ENCODE results near the gene TDRD7.

Gene TDRD7

DNA sequence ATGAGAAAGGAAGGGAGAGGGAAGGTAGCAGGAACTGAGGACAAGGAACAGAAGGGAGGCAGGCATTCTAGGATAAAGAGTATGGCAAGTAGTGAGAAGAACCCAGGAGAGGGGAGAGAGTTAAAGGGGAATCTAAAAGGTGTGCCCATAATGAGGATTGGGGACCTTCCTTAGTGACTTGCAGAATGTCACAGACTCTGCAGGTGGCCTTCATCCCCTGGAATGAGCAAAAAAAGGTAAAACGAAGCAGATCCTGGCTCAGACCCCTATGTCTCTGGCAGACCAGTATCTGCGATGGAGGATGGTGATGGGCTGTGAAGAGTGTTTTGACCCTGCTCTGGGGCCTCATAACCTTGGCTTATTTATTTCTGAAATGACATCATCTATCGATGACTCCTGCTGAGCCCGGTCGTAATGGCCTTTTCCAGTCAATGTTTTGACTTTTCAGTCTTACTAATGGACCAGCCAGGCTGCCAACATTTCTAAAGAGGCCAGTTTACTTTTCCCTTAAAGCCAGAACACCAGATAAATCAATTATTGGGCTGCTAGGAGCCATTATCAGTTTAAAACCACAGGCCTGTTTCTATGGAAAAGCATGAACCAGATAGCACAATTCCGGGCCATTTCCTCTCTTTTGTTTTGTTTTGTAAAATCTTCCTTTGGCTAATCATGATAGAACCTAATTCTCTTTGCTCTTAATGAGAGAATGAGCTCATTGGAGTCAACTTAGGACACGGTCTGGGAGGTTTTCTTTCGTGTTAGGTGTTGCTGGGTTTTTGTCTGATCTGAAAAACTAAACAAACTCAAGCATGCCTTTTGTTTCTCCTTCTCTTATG is 92.7 kb downstream of the TDRD7 start:
- DNase-seq (ENCODE audit: low spot score) = no peak
- Histone ChIP-seq H3K36me3 (replicated peaks in 1 of 2; ENCODE audit: control insufficient read depth in 2 of 2, insufficient read depth in 2 of 2, low read length in 2 of 2) (no peaks in the 10 kb centered on the region), H3K9ac (ENCODE audit: low read depth, low read length, poor library complexity) (no peak overlapping the region), H3K4me3 (ENCODE audit: low read length in 2 of 2) (no peak overlapping the region), H3K4me1 (ENCODE audit: control insufficient read depth in 2 of 2, insufficient read depth in 1 of 2, low read depth in 1 of 2, low read length in 2 of 2) (peaks cover 0 to 7% of the 10 kb centered on the region in 2 donors), H3K9me3 (replicated peaks in 1 of 2; ENCODE audit: control insufficient read depth in 2 of 2, insufficient read depth in 1 of 2, low read depth in 1 of 2, low read length in 2 of 2) (peaks cover 0 to 7% of the 10 kb centered on the region in 2 donors), H4K8ac (ENCODE audit: low read depth, low read length) (no peak overlapping the region), H2BK120ac (ENCODE audit: low read depth, low read length) (no peak overlapping the region), H3K23ac (ENCODE audit: low read depth, low read length, poor library complexity) (no peak overlapping the region), H3K79me1 (ENCODE audit: low read depth, low read length) (no peaks in the 10 kb centered on the region), H3K14ac (ENCODE audit: low read length) (no peak overlapping the region), H3K27ac (replicated peaks; ENCODE audit: low read length) (no peak overlapping the region), H3K18ac (ENCODE audit: low read length) (no peak overlapping the region), H2AFZ (ENCODE audit: low read length) (no peak overlapping the region), H3K4me2 (ENCODE audit: insufficient read depth, low read length, poor library complexity, severe bottlenecking) (no peak overlapping the region), H3K4ac (ENCODE audit: low read length) (no peak overlapping the region), H2BK15ac (ENCODE audit: low read length) (no peak overlapping the region), H3K27me3 (ENCODE audit: control insufficient read depth in 3 of 3, insufficient read depth in 3 of 3, low read depth in 1 of 3, low read length in 3 of 3) (peaks cover 15 to 66% (median 45%) of the 10 kb centered on the region in 3 experiments), H2AK5ac (ENCODE audit: low read depth, low read length) (no peak overlapping the region), H4K91ac (ENCODE audit: low read depth, low read length, poor library complexity) (no peak overlapping the region), H2BK12ac (ENCODE audit: low read length) (no peak overlapping the region), H2BK5ac (ENCODE audit: low read length) (no peak overlapping the region)
- whole genome bisulfite sequencing, 2 donors (ENCODE audit: extremely low coverage in 2 of 2, insufficient read length in 2 of 2, insufficient replicate concordance in 1 of 2) = no CpG with 5 or more reads among the region's 8 CpGs

DNA sequence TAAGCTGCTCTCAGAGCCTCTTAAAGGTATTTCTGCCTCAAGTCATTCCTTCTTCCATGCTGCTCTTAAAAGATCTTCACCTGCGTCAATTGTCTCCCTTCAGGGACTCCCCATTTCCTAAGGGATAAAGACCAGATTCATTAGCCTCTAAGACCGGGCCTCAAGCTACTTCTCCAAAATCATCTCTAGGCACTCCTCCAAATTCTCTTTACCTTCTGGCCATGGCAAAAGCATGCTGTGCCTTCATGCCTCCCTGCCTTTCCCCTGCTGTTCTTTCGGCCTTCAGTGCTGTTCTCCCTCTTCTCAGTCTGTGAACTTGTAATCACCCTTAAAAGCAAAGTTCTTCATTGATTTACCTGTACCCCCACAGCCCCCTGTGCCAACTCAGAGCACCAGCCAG is 93.9 kb downstream of the TDRD7 start:
- H3K9me3 ChIP-seq (replicated peaks in 1 of 2; ENCODE audit: control insufficient read depth in 2 of 2, insufficient read depth in 1 of 2, low read depth in 1 of 2, low read length in 2 of 2) = no peaks in the 10 kb centered on the region
- peaks cover 13 to 54% (median 40%) of the 10 kb centered on the region in 3 experiments for H3K27me3 ChIP-seq (ENCODE audit: control insufficient read depth in 3 of 3, insufficient read depth in 3 of 3, low read depth in 1 of 3, low read length in 3 of 3)
- H3K36me3 ChIP-seq (replicated peaks in 1 of 2; ENCODE audit: control insufficient read depth in 2 of 2, insufficient read depth in 2 of 2, low read length in 2 of 2) = no peaks in the 10 kb centered on the region
- H3K79me1 ChIP-seq (ENCODE audit: low read depth, low read length) = no peaks in the 10 kb centered on the region
- no peak overlapping the region for H2AK5ac ChIP-seq (ENCODE audit: low read depth, low read length)
- H2BK12ac ChIP-seq (ENCODE audit: low read length) = no peak overlapping the region
- H4K8ac ChIP-seq (ENCODE audit: low read depth, low read length) = no peak overlapping the region
- no peak overlapping the region for H3K4ac ChIP-seq (ENCODE audit: low read length)
- no peak overlapping the region for H2BK120ac ChIP-seq (ENCODE audit: low read depth, low read length)
- H2BK5ac ChIP-seq (ENCODE audit: low read length) = no peak overlapping the region
- H3K9ac ChIP-seq (ENCODE audit: low read depth, low read length, poor library complexity) = no peak overlapping the region
- H3K4me1 ChIP-seq (ENCODE audit: control insufficient read depth in 2 of 2, insufficient read depth in 1 of 2, low read depth in 1 of 2, low read length in 2 of 2) = peaks cover 0 to 7% of the 10 kb centered on the region in 2 donors
- no CpG with 5 or more reads among the region's 3 CpGs for WGBS, 2 donors (ENCODE audit: extremely low coverage in 2 of 2, insufficient read length in 2 of 2, insufficient replicate concordance in 1 of 2)
- no peak for DNase-seq (ENCODE audit: low spot score)
- H3K23ac ChIP-seq (ENCODE audit: low read depth, low read length, poor library complexity) = no peak overlapping the region
- H3K27ac ChIP-seq (replicated peaks; ENCODE audit: low read length) = no peak overlapping the region
- H4K91ac ChIP-seq (ENCODE audit: low read depth, low read length, poor library complexity) = no peak overlapping the region
- H3K4me3 ChIP-seq (ENCODE audit: low read length in 2 of 2) = no peak overlapping the region
- H3K4me2 ChIP-seq (ENCODE audit: insufficient read depth, low read length, poor library complexity, severe bottlenecking) = no peak overlapping the region
- no peak overlapping the region for H3K18ac ChIP-seq (ENCODE audit: low read length)
- no peak overlapping the region for H2AFZ ChIP-seq (ENCODE audit: low read length)
- H2BK15ac ChIP-seq (ENCODE audit: low read length) = no peak overlapping the region
- no peak overlapping the region for H3K14ac ChIP-seq (ENCODE audit: low read length)

DNA sequence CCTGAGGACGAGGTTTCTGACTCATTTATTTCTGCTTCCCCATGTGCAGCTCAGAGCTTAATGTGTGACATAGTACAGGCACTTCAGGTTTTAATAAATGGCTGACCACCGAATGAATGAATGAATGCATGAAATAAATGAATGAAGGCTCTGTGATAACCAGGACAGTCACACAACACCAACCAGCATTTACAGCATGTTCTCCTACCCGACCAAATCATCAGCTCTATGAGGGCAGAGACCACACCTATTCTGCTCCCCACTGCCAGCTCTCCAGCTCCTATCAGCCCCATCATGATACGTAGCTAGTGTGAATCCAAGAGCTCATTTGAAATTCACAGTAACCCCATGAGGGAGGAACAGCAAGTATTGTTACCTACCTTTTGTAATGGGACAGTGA is 94.4 kb downstream of the TDRD7 start:
- no peak overlapping the region for H3K4me2 ChIP-seq (ENCODE audit: insufficient read depth, low read length, poor library complexity, severe bottlenecking)
- WGBS, 2 donors (ENCODE audit: extremely low coverage in 2 of 2, insufficient read length in 2 of 2, insufficient replicate concordance in 1 of 2) = no CpG with 5 or more reads among the region's 4 CpGs

DNA sequence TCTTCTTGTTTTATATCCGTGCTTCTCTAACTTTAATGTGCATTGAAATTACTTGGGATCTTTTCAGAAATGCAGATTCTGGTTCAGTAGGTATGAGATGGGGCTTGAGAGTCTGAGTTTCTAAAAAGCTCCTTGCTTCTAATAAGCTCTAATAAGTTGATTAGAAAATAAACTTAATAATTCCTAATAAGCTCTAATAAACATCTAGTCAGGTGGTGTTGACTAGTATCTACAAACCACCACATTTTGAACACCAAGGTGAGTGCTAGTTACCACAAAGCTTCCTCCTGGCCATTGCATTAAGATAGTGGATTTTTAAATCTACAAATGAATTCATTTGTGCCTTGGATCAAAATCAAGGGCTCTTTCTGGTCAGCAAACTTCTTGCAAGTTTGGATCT is 94.9 kb downstream of the TDRD7 start:
- Histone ChIP-seq H3K4ac (ENCODE audit: low read length) (no peak overlapping the region), H3K9me3 (replicated peaks in 1 of 2; ENCODE audit: control insufficient read depth in 2 of 2, insufficient read depth in 1 of 2, low read depth in 1 of 2, low read length in 2 of 2) (no peaks in the 10 kb centered on the region), H3K36me3 (replicated peaks in 1 of 2; ENCODE audit: control insufficient read depth in 2 of 2, insufficient read depth in 2 of 2, low read length in 2 of 2) (no peaks in the 10 kb centered on the region), H3K18ac (ENCODE audit: low read length) (no peak overlapping the region), H2AK5ac (ENCODE audit: low read depth, low read length) (no peak overlapping the region), H3K4me1 (ENCODE audit: control insufficient read depth in 2 of 2, insufficient read depth in 1 of 2, low read depth in 1 of 2, low read length in 2 of 2) (peaks cover 0 to 5% of the 10 kb centered on the region in 2 donors), H3K27ac (replicated peaks; ENCODE audit: low read length) (no peak overlapping the region), H3K9ac (ENCODE audit: low read depth, low read length, poor library complexity) (no peak overlapping the region), H3K14ac (ENCODE audit: low read length) (no peak overlapping the region), H3K23ac (ENCODE audit: low read depth, low read length, poor library complexity) (no peak overlapping the region), H3K27me3 (ENCODE audit: control insufficient read depth in 3 of 3, insufficient read depth in 3 of 3, low read depth in 1 of 3, low read length in 3 of 3) (peaks cover 12 to 47% (median 33%) of the 10 kb centered on the region in 3 experiments), H2BK12ac (ENCODE audit: low read length) (no peak overlapping the region), H2BK120ac (ENCODE audit: low read depth, low read length) (no peak overlapping the region), H3K4me3 (ENCODE audit: low read length in 2 of 2) (no peak overlapping the region), H3K79me1 (ENCODE audit: low read depth, low read length) (no peaks in the 10 kb centered on the region), H2BK15ac (ENCODE audit: low read length) (no peak overlapping the region), H4K91ac (ENCODE audit: low read depth, low read length, poor library complexity) (no peak overlapping the region), H2AFZ (ENCODE audit: low read length) (no peak overlapping the region), H2BK5ac (ENCODE audit: low read length) (no peak overlapping the region), H3K4me2 (ENCODE audit: insufficient read depth, low read length, poor library complexity, severe bottlenecking) (no peak overlapping the region), H4K8ac (ENCODE audit: low read depth, low read length) (no peak overlapping the region)
- WGBS, 2 donors (ENCODE audit: extremely low coverage in 2 of 2, insufficient read length in 2 of 2, insufficient replicate concordance in 1 of 2) = no CpG with 5 or more reads among the region's 1 CpG
- DNase-seq (ENCODE audit: low spot score) = no peak

More for the DNA sequence above, 94.4 kb downstream of the TDRD7 start:
- H2AFZ ChIP-seq (ENCODE audit: low read length) = no peak overlapping the region
- H3K36me3 ChIP-seq (replicated peaks in 1 of 2; ENCODE audit: control insufficient read depth in 2 of 2, insufficient read depth in 2 of 2, low read length in 2 of 2) = no peaks in the 10 kb centered on the region
- H3K4me1 ChIP-seq (ENCODE audit: control insufficient read depth in 2 of 2, insufficient read depth in 1 of 2, low read depth in 1 of 2, low read length in 2 of 2) = peaks cover 0 to 5% of the 10 kb centered on the region in 2 donors
- H3K14ac ChIP-seq (ENCODE audit: low read length) = no peak overlapping the region
- no peak overlapping the region for H3K18ac ChIP-seq (ENCODE audit: low read length)
- no peak overlapping the region for H4K91ac ChIP-seq (ENCODE audit: low read depth, low read length, poor library complexity)
- no peak overlapping the region for H2BK120ac ChIP-seq (ENCODE audit: low read depth, low read length)
- H3K9ac ChIP-seq (ENCODE audit: low read depth, low read length, poor library complexity) = no peak overlapping the region
- H3K4ac ChIP-seq (ENCODE audit: low read length) = no peak overlapping the region
- DNase-seq (ENCODE audit: low spot score) = no peak
- H3K9me3 ChIP-seq (replicated peaks in 1 of 2; ENCODE audit: control insufficient read depth in 2 of 2, insufficient read depth in 1 of 2, low read depth in 1 of 2, low read length in 2 of 2) = no peaks in the 10 kb centered on the region
- H2AK5ac ChIP-seq (ENCODE audit: low read depth, low read length) = no peak overlapping the region
- H3K4me3 ChIP-seq (ENCODE audit: low read length in 2 of 2) = no peak overlapping the region
- H4K8ac ChIP-seq (ENCODE audit: low read depth, low read length) = no peak overlapping the region
- H3K23ac ChIP-seq (ENCODE audit: low read depth, low read length, poor library complexity) = no peak overlapping the region
- H3K79me1 ChIP-seq (ENCODE audit: low read depth, low read length) = no peaks in the 10 kb centered on the region
- peaks cover 13 to 49% (median 36%) of the 10 kb centered on the region in 3 experiments for H3K27me3 ChIP-seq (ENCODE audit: control insufficient read depth in 3 of 3, insufficient read depth in 3 of 3, low read depth in 1 of 3, low read length in 3 of 3)
- H3K27ac ChIP-seq (replicated peaks; ENCODE audit: low read length) = no peak overlapping the region
- no peak overlapping the region for H2BK12ac ChIP-seq (ENCODE audit: low read length)
- no peak overlapping the region for H2BK5ac ChIP-seq (ENCODE audit: low read length)
- H2BK15ac ChIP-seq (ENCODE audit: low read length) = no peak overlapping the region
